ENCODE measurements around the gene ARL14EP. TPM values are rescaled to one million over a fixed set of nuclear protein-coding genes. Genes with fewer than 3 reads are reported as not detected.
A peak's percentile ranks its signal among the peaks of the same experiment; 100 is the strongest.

Gene ARL14EP
- 28.4 to 32.8 TPM (median 32.0 TPM) in 3 replicates for total RNA-seq

GRCh38 chr11:30322826-30323710 lies at the start of gene ARL14EP:
Gene ARL14EP (plus strand): TSS chr11:30323104. CDS start chr11:30330949, 7,845 bp downstream.
- Mint-ChIP-seq H3K9me3 (no peaks in the 10 kb centered on the region), H3K36me3 (peaks cover 2% of the 10 kb centered on the region), H3K27me3 (ENCODE audit: low read depth) (peaks cover 19% of the 10 kb centered on the region), H3K27ac (peak within 1 kb of the TSS; percentile 99), H3K4me1 (peaks cover 30% of the 10 kb centered on the region), H3K4me3 (peak within 1 kb of the TSS; percentile 98)
- DNase-seq (ENCODE audit: low spot score in 2 of 2, unreplicated experiment in 2 of 2), result peak; percentile 77 to 90
- no peak for TF ChIP-seq CTCF (IDR thresholded peaks at IDR 0.05; ENCODE audit: unreplicated experiment)

- no peaks in the 10 kb centered on the region for H3K36me3 Mint-ChIP-seq
- no peaks in the 10 kb centered on the region for H3K4me1 Mint-ChIP-seq
- DNase-seq (ENCODE audit: low spot score in 2 of 2, unreplicated experiment in 2 of 2), result no peak
- H3K4me3 Mint-ChIP-seq, result no peak overlapping the region
- no peak overlapping the region for H3K27ac Mint-ChIP-seq
- peaks cover 68% of the 10 kb centered on the region for H3K27me3 Mint-ChIP-seq (ENCODE audit: low read depth)
- H3K9me3 Mint-ChIP-seq, result no peaks in the 10 kb centered on the region
- no peak for TF ChIP-seq CTCF (IDR thresholded peaks at IDR 0.05; ENCODE audit: unreplicated experiment)
Observed at GRCh38 chr11:30277176-30277575, 45.7 kb upstream of the ARL14EP start.

GRCh38 chr11:30279796-30280195 lies 43.1 kb upstream of the ARL14EP start:
- no peak for DNase-seq (ENCODE audit: low spot score in 2 of 2, unreplicated experiment in 2 of 2)
- no peaks in the 10 kb centered on the region for H3K9me3 Mint-ChIP-seq

GRCh38 chr11:30281476-30282288 lies 41.2 kb upstream of the ARL14EP start:
- Mint-ChIP-seq H3K4me1 (no peaks in the 10 kb centered on the region), H3K9me3 (no peaks in the 10 kb centered on the region), H3K4me3 (no peak overlapping the region), H3K27me3 (ENCODE audit: low read depth) (peaks cover 52% of the 10 kb centered on the region), H3K27ac (no peak overlapping the region), H3K36me3 (no peaks in the 10 kb centered on the region)
- no peak for TF ChIP-seq CTCF (IDR thresholded peaks at IDR 0.05; ENCODE audit: unreplicated experiment)
- DNase-seq (ENCODE audit: low spot score in 2 of 2, unreplicated experiment in 2 of 2), result no peak

More at GRCh38 chr11:30279796-30280195, 43.1 kb upstream of the ARL14EP start:
- Mint-ChIP-seq H3K36me3 (no peaks in the 10 kb centered on the region), H3K4me1 (no peaks in the 10 kb centered on the region), H3K4me3 (no peak overlapping the region), H3K27me3 (ENCODE audit: low read depth) (peaks cover 64% of the 10 kb centered on the region), H3K27ac (no peak overlapping the region)
- TF ChIP-seq CTCF (IDR thresholded peaks at IDR 0.05; ENCODE audit: unreplicated experiment), result no peak

GRCh38 chr11:30282289-30282631 lies 40.6 kb upstream of the ARL14EP start:
- Mint-ChIP-seq H3K36me3 (no peaks in the 10 kb centered on the region), H3K4me3 (no peak overlapping the region), H3K9me3 (no peaks in the 10 kb centered on the region), H3K27ac (no peak overlapping the region), H3K27me3 (ENCODE audit: low read depth) (peaks cover 52% of the 10 kb centered on the region), H3K4me1 (no peaks in the 10 kb centered on the region)
- TF ChIP-seq CTCF (IDR thresholded peaks at IDR 0.05; ENCODE audit: unreplicated experiment), result no peak
- no peak for DNase-seq (ENCODE audit: low spot score in 2 of 2, unreplicated experiment in 2 of 2)

Measured in mesothelial cell of epicardium (in vitro differentiated cells).